Adipocyte (in vitro differentiated cells): ENCODE results near the gene TRERF1.
A peak's percentile ranks its signal among the peaks of the same experiment; 100 is the strongest.

ENCODE experiments used
- DNase-seq: peaks from one replicate; pipeline ENCODE4 v3.0.0-alpha.2; 2015; ENCODE audit warnings: low read depth
- H3K27me3 ChIP-seq: replicated peaks from 2 replicates; pipeline ENCODE4 v1.7.0; 2013; ENCODE audit warnings: mild to moderate bottlenecking, low read length, moderate library complexity; ENCODE audit not compliant: control insufficient read depth, insufficient read depth
- H3K36me3 ChIP-seq: 2 replicates; pipeline ENCODE4 v1.7.0; 2013; ENCODE audit warnings: low read length, mild to moderate bottlenecking, moderate library complexity; ENCODE audit not compliant: control insufficient read depth, insufficient read depth, severe bottlenecking
- H3K4me1 ChIP-seq: 2 replicates; pipeline ENCODE4 v1.7.0; 2013; ENCODE audit warnings: mild to moderate bottlenecking, low read length, moderate library complexity; ENCODE audit not compliant: control insufficient read depth, insufficient read depth
- H3K4me3 ChIP-seq: 2 replicates; pipeline ENCODE4 v1.7.0; 2013; ENCODE audit warnings: mild to moderate bottlenecking, low read length, moderate library complexity
- H3K9ac ChIP-seq: 2 replicates; pipeline ENCODE4 v1.7.0; 2013; ENCODE audit warnings: mild to moderate bottlenecking, low read length, moderate library complexity
- H3K9me3 ChIP-seq: 2 replicates; pipeline ENCODE4 v1.7.0; 2013; ENCODE audit warnings: mild to moderate bottlenecking, low read length, moderate library complexity; ENCODE audit not compliant: control insufficient read depth

The TRERF1 gene

GRCh38 chr6:42431877-42432276, 19.8 kb downstream of the TRERF1 start:
- Histone ChIP-seq H3K27me3 (no peaks in the 10 kb centered on the region), H3K4me3 (no peak overlapping the region), H3K9ac (no peak overlapping the region), H3K4me1 (peaks cover 15% of the 10 kb centered on the region), H3K9me3 (peaks cover 18% of the 10 kb centered on the region), H3K36me3 (no peaks in the 10 kb centered on the region)
- DNase-seq, result no peak

GRCh38 chr6:42431356-42431755, 20.4 kb downstream of the TRERF1 start:
- DNase-seq, result no peak
- peaks cover 18% of the 10 kb centered on the region for H3K9me3 ChIP-seq
- H3K36me3 ChIP-seq, result no peaks in the 10 kb centered on the region
- H3K4me1 ChIP-seq, result peaks cover 15% of the 10 kb centered on the region
- H3K27me3 ChIP-seq, result no peaks in the 10 kb centered on the region
- H3K4me3 ChIP-seq, result no peak overlapping the region
- no peak overlapping the region for H3K9ac ChIP-seq

DNA sequence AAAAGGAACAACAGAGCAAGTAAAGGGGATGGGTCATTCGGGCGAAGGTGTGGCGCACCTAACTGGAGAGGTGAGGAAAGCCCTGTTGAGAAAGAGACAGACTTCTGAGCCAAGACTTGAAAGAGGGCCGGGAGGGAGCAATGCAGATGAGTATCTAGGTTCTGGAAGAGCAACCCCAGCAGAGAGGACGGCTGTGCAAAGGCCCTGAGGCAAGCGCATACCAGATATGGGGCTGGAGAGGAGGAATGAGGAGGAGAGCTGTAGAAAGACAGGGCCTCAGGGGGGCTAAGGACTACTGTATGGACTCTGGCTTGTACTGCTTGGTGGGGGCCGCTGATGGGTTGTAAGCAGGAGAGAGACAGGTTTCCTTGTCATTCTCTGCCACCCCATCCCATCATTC, 21.9 kb downstream of the TRERF1 start:
- Histone ChIP-seq H3K9ac (no peak overlapping the region), H3K9me3 (peaks cover 18% of the 10 kb centered on the region), H3K27me3 (no peaks in the 10 kb centered on the region), H3K36me3 (no peaks in the 10 kb centered on the region), H3K4me1 (peaks cover 15% of the 10 kb centered on the region), H3K4me3 (no peak overlapping the region)
- no peak for DNase-seq

DNA sequence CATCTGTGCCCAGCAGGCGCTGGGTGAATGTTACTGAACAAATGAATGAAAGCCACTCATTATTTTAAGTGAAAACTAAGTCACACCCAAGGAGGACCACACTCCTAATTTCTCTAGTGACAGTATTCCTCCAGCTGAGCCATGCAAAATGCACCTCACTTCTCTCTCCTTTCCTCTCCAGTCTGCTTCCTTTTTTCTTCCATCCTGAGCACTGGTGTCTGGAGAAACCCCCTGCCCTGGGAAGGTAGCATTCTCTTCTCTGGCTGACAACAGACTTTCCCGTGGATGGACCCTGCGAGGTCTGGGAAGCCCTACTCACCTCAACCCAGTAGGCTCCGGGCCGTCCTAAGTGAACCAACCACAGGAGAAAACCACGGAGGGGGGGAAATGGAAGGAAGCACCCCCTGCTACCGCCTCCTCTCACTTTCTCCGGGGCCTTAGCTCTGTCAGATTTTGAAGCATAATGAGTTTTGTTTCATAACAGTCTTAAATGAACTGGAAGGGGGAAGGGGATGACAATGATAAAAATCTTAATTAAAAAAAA, 22.6 kb downstream of the TRERF1 start:
- no peak overlapping the region for H3K9ac ChIP-seq
- H3K4me3 ChIP-seq, result no peak overlapping the region
- no peak for DNase-seq
- H3K9me3 ChIP-seq, result peaks cover 13% of the 10 kb centered on the region
- peaks cover 15% of the 10 kb centered on the region for H3K4me1 ChIP-seq
- no peaks in the 10 kb centered on the region for H3K36me3 ChIP-seq
- H3K27me3 ChIP-seq, result no peaks in the 10 kb centered on the region

- Histone ChIP-seq H3K9ac (peak overlapping the region; percentile 50), H3K36me3 (no peaks in the 10 kb centered on the region), H3K4me1 (peaks cover 15% of the 10 kb centered on the region), H3K9me3 (peaks cover 6% of the 10 kb centered on the region), H3K4me3 (no peak overlapping the region), H3K27me3 (no peaks in the 10 kb centered on the region)
- DNase-seq, result no peak
Measured at GRCh38 chr6:42428326-42429041, 23.2 kb downstream of the TRERF1 start.

- Histone ChIP-seq H3K36me3 (no peaks in the 10 kb centered on the region), H3K4me3 (no peak overlapping the region), H3K4me1 (peaks cover 15% of the 10 kb centered on the region), H3K9me3 (peaks cover under 1% of the 10 kb centered on the region), H3K27me3 (no peaks in the 10 kb centered on the region), H3K9ac (peak overlapping the region; percentile 50)
- no peak for DNase-seq
Measured at GRCh38 chr6:42427871-42428270, 23.9 kb downstream of the TRERF1 start.

DNA sequence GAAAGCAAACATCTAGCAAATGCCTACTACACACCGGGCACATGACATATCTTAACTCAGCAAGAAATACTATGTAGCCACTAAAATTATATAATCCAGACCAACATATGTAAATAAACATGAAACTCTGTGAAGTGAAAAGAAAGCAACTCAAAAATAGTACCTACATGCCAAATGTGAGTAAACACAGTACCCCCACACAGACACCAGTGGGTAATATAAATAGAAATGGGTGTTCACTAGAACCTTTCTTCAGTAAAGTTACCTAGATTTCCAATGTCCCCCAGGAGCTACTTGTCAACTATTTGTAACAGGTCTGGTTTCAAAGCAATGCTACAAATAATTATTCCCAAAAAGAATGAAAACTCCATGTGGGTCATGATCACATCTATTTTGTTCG, 25.5 kb downstream of the TRERF1 start:
- H3K36me3 ChIP-seq, result no peaks in the 10 kb centered on the region
- no peaks in the 10 kb centered on the region for H3K27me3 ChIP-seq
- no peaks in the 10 kb centered on the region for H3K9me3 ChIP-seq
- H3K9ac ChIP-seq, result no peak overlapping the region
- H3K4me1 ChIP-seq, result peaks cover 15% of the 10 kb centered on the region
- no peak overlapping the region for H3K4me3 ChIP-seq
- no peak for DNase-seq

DNA sequence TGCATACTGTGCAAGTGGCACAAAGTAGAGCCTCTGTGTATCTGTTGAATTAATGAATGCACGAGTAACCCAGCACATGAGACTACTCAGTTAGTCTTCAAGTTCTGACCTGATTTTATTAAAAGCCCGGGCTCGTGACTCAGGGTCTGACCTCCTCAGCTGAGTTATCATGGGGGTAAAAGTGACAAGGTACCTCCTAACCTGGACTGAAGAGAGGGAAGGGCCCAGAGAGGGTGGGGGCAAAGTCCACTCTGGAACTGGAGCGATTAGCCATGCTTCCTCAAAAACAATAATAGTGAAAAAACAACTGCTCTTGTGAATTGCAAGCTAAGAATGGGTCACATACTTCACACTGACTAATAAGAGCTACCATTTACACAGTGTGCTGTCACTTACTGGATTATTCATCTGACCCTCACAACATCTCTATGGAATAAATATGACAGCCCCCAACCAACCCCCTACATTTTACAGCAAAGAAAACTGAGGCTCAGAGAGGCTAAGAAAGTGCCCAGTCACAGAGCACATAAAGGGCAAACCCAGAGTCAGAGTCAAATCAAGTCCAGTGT, 26.7 kb downstream of the TRERF1 start:
- no peaks in the 10 kb centered on the region for H3K27me3 ChIP-seq
- no peaks in the 10 kb centered on the region for H3K9me3 ChIP-seq
- H3K4me3 ChIP-seq, result no peak overlapping the region
- peaks cover 15% of the 10 kb centered on the region for H3K4me1 ChIP-seq
- H3K9ac ChIP-seq, result no peak overlapping the region
- H3K36me3 ChIP-seq, result no peaks in the 10 kb centered on the region
- DNase-seq, result no peak

DNA sequence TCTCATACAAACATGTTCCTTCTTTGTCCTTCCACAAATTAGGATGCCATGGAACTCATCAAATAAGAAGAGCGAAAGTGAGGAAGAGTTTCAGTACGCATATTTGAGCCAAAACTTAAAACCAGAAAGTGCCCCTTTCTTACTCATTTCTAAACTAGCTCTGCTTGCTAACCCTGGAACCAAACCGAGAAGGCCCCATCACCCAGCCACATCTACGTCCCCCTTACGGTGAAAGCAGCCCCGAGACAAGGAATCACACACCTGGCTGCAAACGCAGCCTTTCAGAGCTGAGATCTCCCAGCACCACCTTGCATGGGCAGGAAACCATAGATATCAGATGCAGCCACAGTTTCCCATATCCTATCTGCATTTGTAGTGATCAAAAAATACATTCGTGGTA, 28.5 kb downstream of the TRERF1 start:
- Histone ChIP-seq H3K4me3 (no peak overlapping the region), H3K4me1 (peaks cover 5% of the 10 kb centered on the region), H3K9me3 (no peaks in the 10 kb centered on the region), H3K9ac (no peak overlapping the region), H3K27me3 (no peaks in the 10 kb centered on the region), H3K36me3 (no peaks in the 10 kb centered on the region)
- DNase-seq, result no peak

DNA sequence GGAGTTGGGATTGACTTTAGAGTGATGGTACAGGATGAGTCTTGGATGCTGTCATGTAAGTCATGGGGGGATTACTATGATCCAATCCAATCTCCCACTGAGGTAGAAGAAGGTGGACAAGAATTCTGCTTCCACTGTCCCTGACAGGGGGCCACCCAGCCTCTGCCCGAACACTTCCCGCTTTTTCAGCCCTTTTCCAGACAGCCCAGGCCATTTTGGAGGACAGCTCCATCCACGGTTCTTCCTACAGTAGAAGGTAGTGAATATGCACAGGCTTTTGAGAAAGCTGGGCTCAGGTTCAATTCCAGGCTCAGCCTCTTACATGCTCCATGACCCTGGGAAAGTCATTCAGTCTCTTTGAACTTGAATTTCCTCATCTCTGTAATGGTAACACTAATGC, 31.0 kb downstream of the TRERF1 start:
- Histone ChIP-seq H3K9ac (no peak overlapping the region), H3K27me3 (no peaks in the 10 kb centered on the region), H3K36me3 (no peaks in the 10 kb centered on the region), H3K9me3 (no peaks in the 10 kb centered on the region), H3K4me1 (no peaks in the 10 kb centered on the region), H3K4me3 (no peak overlapping the region)
- no peak for DNase-seq

GRCh38 chr6:42419490-42420280, 32.0 kb downstream of the TRERF1 start:
- Histone ChIP-seq H3K27me3 (no peaks in the 10 kb centered on the region), H3K4me3 (no peak overlapping the region), H3K9ac (no peak overlapping the region), H3K9me3 (no peaks in the 10 kb centered on the region), H3K4me1 (no peaks in the 10 kb centered on the region), H3K36me3 (no peaks in the 10 kb centered on the region)
- DNase-seq, result no peak
